Gastroesophageal sphincter (tissue), 3 donors: ENCODE results near the gene GNL2.

ENCODE experiments used
- CTCF ChIP-seq, 4 experiments: fragments of 200-600 bp in 2 of 4; fragments of 450-650 bp in 2 of 4; sonication (generic) in 1 of 4; IDR thresholded peaks; one replicate each; pipeline ENCODE4 v1.5.1; 2017 to 2019; ENCODE audit warnings: antibody characterized with exemption in 4 of 4, mild to moderate bottlenecking in 2 of 4, moderate library complexity in 2 of 4
- POLR2A ChIP-seq, 2 donors: fragments of 450-650 bp; IDR thresholded peaks; one replicate each; pipeline ENCODE4 v1.6.1; 2017; ENCODE audit warnings: antibody characterized with exemption in 2 of 2, mild to moderate bottlenecking in 2 of 2, moderate library complexity in 1 of 2

GRCh38 chr1:37612186-37612585 lies 16.4 kb upstream of the GNL2 start:
- TF ChIP-seq CTCF (IDR thresholded peaks at IDR 0.05) = no peak
- no peak for TF ChIP-seq POLR2A (IDR thresholded peaks at IDR 0.05)
